HT1080 (cell line): ENCODE results near the gene SAV1. TPM values are rescaled to one million over a fixed set of nuclear protein-coding genes. Genes with fewer than 3 reads are reported as not detected.
A peak's percentile ranks its signal among the peaks of the same experiment; 100 is the strongest.

Experiments used
- DNase-seq: peaks from one replicate; pipeline ENCODE4 v3.0.0-alpha.2; 2015; ENCODE audit warnings: low read depth
- small RNA-seq: library from RNA; depleted of rRNA; stranded (forward); fragments of <200 nt; gene quantifications from one replicate; pipeline ENCODE3, GENCODE V24; 2014
- total RNA-seq: library from RNA; depleted of rRNA; stranded (reverse); fragments of >200 nt; shearing (Covaris generic); gene quantifications from 2 replicates; pipeline ENCODE4 v1.2.3, GENCODE V29; 2014; rRNA removed

SAV1 gene
- total RNA-seq, 1 experiment from 2014 or later, result 22.0 TPM

- DNase-seq, result no peak
These were observed 59.7 kb downstream of the SAV1 start for GRCh38 chr14:50608302-50608851.

GRCh38 chr14:50607761-50608160, 60.3 kb downstream of the SAV1 start:
- DNase-seq, result no peak

- DNase-seq, result no peak
These were observed 60.9 kb downstream of the SAV1 start for GRCh38 chr14:50607181-50607580.

- no peak for DNase-seq
These were observed 61.6 kb downstream of the SAV1 start for GRCh38 chr14:50606468-50606867.

- DNase-seq, result peak; percentile 10
These were observed 62.3 kb downstream of the SAV1 start for GRCh38 chr14:50605766-50606165.

GRCh38 chr14:50603565-50603964, 64.5 kb downstream of the SAV1 start:
- no peak for DNase-seq

- DNase-seq, result no peak
These were observed 66.1 kb downstream of the SAV1 start for GRCh38 chr14:50602035-50602434.

- DNase-seq, result peak; percentile 21
These were observed 66.7 kb downstream of the SAV1 start for GRCh38 chr14:50601394-50601793.

- DNase-seq, result no peak
These were observed 67.3 kb downstream of the SAV1 start for GRCh38 chr14:50600849-50601248.

- peak; percentile 57 for DNase-seq
These were observed 68.2 kb downstream of the SAV1 start for GRCh38 chr14:50599700-50600444.

- no peak for DNase-seq
These were observed 69.3 kb downstream of the SAV1 start for GRCh38 chr14:50598765-50599164.

GRCh38 chr14:50594577-50595316, 73.4 kb downstream of the SAV1 start:
- DNase-seq, result no peak

- no peak for DNase-seq
These were observed 77.6 kb downstream of the SAV1 start for GRCh38 chr14:50590464-50590863.

Small RNA genes lying within 50 kb of the gene (small RNA-seq; reads per million reads assigned to genes)
- not detected for gene RN7SL452P

Other genes with a start within 250 kb of the SAV1 start
- gene MAP4K5, start 135.7 kb downstream of the SAV1 start, total RNA-seq, result 38.1 and 47.9 TPM in 2 replicates
- 0.48 and 0.70 TPM in 2 replicates for gene ATL1, start 108.2 kb downstream of the SAV1 start, total RNA-seq
- 31.5 and 31.7 TPM in 2 replicates for gene NIN, start 162.9 kb upstream of the SAV1 start, total RNA-seq
- not detected in 2 replicates for gene ABHD12B, start 203.7 kb upstream of the SAV1 start, total RNA-seq